ENCODE results near the gene CD3E.
A peak's percentile ranks its signal among the peaks of the same experiment; 100 is the strongest.

Gene CD3E

GRCh38 chr11:118322721-118323120, 18.2 kb downstream of the CD3E start:
- DNase-seq (ENCODE audit: low read depth, low spot score) = no peak

DNA sequence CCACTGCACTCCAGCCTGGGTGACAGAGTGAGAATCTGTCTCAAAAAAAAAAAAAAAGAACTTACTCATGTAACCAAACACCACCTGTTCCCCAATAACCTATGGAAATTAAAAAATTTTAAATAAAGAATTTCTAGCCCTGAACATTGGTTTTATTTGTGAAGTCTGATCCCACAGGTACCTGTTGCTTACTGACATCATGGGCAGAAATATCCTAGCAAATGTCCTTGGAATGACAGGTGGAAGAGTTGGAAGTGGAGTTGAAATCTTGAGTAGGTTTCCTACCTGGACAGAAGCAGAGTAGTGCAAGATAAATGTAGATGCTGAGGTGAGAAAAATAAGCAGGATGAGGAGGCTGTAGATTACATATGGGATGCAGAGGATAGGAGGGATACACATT, 20.8 kb downstream of the CD3E start:
- DNase-seq (ENCODE audit: low read depth, low spot score) = no peak

- no peak for DNase-seq (ENCODE audit: low read depth, low spot score)
Observed at GRCh38 chr11:118328745-118329144, 24.2 kb downstream of the CD3E start.

- DNase-seq (ENCODE audit: low read depth, low spot score) = no peak
Observed at GRCh38 chr11:118334745-118335144, 30.2 kb downstream of the CD3E start.

GRCh38 chr11:118338637-118339061, 34.1 kb downstream of the CD3E start:
- no peak for DNase-seq (ENCODE audit: low read depth, low spot score)

DNA sequence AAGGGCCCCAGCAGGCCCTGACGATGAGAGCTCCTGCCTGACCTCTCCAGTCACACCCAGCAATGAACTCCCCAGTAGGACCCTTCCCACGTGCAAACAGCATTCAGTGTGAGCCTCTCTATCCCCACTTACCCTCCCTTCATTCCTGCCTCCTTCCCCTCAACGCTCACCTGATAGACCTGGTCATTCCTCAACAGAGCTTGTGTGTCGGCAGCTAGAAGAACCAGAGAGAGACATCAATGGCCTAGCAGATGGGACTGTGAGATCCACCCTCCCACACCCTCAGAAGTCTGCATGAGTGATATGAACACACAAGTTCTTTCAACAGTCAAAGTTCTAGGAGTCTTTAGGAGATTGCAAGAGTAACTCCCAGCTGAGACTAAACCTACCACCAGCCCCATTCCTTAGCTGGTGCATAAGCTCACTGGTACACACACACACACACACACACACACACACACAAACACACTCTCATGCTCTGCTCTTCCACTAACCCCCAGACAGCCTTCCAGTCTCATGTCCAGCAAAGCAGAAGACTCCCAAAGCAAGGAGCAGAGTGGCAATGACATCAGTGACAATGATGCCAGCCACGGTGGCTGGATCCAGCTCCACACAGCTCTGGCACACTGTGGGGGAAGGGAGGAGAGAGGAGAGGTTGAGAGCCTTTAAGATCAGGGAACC, 34.9 kb downstream of the CD3E start:
- DNase-seq (ENCODE audit: low read depth, low spot score) = no peak

- no peak for DNase-seq (ENCODE audit: low read depth, low spot score)
Observed at GRCh38 chr11:118340449-118340848, 35.9 kb downstream of the CD3E start.

- no peak for DNase-seq (ENCODE audit: low read depth, low spot score)
Observed at GRCh38 chr11:118341261-118341660, 36.7 kb downstream of the CD3E start.

DNA sequence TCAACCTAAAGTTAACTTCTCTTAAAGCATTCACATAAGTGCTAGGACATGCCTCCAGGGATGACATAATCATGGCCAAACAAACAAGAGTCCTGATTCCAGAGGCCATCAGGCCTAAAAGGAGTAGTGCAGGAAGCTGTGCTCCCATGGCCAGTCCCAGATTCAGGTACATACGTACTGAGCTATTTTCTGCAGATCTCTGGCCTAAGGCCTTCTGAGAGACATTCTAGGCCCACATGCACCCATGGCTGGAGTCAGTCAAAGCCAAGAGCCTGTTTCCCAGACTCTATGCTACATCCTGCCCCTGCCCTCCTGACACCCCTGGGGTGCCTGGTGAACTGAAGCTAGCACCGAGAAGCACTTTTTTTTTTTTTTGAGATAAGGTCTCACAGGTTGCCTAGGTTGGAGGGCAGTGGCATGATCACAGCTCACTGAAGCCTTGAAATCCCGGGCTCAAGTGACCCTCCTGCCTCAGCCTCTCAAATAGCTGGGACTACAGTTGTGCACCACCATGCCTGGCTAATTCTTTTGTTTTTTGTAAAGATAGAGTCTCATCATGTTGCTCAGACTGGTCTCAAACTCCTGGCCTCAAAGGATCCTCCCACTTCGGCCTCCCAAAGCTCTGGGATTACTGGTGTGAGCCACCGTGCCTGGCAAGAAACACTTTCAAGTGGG, 37.4 kb downstream of the CD3E start:
- DNase-seq (ENCODE audit: low read depth, low spot score) = no peak

DNA sequence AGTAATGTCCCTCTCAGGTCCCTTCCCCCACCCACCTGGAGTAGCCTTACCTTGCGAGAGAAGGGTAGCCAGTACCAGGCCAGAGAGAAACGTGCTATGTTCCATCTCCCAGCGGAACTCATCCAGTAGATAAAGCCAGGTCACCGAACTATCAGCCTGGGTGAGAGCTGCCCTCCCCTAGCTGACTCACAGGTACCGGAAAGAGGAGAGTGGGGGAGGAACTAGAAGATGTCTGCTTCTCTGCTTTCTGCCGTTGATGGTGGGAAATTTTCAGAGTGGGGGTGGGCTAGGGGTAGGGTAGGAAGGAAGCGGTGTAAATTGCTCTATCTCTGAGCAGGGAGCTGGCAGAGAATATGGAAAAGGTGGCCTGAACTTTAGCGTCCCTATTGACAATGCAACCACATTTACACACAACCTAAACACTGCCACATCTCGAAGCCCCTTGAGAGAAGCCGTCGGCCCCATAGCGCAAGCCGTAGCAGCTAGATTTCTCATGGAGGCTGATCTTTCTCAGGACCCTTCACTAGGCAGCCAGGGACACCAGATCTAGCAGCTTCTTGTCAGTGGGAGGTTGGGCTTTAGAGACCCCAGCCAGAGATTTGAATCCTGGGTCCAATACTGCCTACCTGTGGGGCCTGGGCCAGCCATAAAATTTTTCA, 38.1 kb downstream of the CD3E start, which contains the start of gene CD3D:
Gene CD3D (minus strand): TSS at position 203 of the 659 bp plus-strand sequence. CDS start 98 bp downstream, at position 105.
- no peak for DNase-seq (ENCODE audit: low read depth, low spot score)

- DNase-seq (ENCODE audit: low read depth, low spot score) = no peak
Observed at GRCh38 chr11:118343248-118343647, 38.7 kb downstream of the CD3E start.

DNA sequence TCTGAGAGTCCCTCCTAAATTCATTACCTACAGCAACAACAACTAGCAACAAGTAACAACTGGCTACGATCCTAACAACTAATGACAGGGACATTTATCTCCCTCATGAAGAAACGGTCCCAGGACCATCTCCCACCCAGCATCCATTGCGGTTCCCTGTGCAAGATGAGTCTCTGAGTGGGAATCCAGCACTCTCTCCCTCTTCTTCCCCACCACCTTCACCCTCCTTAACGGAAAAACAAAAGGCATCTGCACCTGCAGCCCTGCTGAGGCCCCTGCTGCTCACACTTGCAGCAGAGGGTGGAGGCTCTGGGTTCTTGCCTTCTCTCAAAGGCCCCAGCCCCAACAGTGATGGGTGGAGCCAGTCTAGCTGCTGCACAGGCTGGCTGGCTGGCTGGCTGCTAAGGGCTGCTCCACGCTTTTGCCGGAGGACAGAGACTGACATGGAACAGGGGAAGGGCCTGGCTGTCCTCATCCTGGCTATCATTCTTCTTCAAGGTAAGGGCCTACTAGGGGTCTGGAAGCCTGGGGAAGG, 39.5 kb downstream of the CD3E start, which contains the start of gene CD3G:
Gene CD3G (plus strand): TSS at position 364 of the 535 bp plus-strand sequence. CDS start 80 bp downstream, at position 444.
- no peak for DNase-seq (ENCODE audit: low read depth, low spot score)

GRCh38 chr11:118349475-118349874, 44.9 kb downstream of the CD3E start:
- no peak for DNase-seq (ENCODE audit: low read depth, low spot score)

GRCh38 chr11:118353084-118353710, 48.7 kb downstream of the CD3E start:
- no peak for DNase-seq (ENCODE audit: low read depth, low spot score)

- DNase-seq (ENCODE audit: low read depth, low spot score) = no peak
Observed at GRCh38 chr11:118358071-118358470, 53.5 kb downstream of the CD3E start.

DNA sequence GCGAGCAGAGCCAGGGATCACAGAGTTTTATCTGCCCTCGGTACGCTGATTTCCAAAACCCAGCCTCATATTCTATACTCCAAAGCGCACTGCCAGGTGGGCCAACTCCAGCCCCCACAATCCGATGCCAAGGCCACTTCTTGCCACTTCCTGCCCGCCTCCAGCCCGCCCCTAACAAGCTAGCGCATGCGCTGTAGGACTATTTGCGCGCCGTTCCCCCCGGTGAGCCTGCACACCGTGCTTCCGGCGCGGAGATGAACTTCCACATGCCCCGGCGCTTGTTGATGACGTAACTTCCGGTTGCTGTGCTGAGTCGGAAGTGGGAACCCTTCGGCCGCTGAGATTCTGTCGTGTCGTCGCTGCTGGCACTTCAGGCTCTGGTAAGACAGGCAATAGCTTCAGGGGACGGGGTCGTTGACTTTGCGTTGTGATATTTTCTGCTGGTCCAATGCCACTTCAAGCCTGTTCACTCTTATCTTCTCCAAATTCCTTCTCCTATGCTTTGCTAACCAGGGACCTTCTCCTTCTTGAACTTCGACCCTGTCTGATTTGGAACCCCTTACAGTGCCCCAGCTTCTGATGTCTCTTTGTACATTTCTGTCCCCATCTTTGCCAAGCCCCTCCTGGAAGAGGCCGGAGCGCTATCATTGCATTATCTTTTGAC, 54.9 kb downstream of the CD3E start, which contains the start of gene UBE4A:
Gene UBE4A (plus strand): TSS at position 306 of the 664 bp plus-strand sequence. CDS start 5,481 bp downstream, outside the sequence.
- DNase-seq (ENCODE audit: low read depth, low spot score) = peak; percentile 92

DNA sequence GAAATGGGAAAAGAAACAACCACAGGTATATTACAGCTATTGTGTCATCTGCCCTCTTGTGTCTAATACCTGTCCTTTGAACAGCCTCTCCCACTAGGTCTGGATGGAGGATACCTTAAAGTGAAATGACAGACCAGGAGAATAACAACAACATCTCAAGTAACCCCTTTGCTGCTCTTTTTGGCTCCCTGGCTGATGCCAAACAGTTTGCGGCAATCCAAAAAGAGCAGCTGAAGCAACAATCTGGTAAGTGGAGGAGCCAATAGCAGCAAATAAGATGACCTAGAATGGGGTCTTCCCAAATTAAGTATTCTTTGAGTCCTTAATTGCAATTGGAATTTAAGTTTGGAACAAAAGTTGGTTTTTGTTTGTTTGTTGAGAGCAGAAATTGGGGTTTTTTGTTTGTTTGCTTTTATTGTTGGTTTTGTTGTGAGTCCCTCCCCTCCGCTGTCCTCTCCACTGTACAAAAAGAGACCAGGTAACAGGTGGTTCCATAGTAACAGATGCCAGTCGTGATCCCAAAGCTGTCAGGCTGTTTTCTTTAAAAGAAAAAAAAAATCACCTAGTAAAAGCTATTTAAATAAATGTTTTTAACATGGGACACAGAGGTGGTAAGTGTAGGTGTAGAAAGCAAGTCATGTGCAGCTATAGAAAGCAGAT, 60.6 kb downstream of the CD3E start:
- no peak for DNase-seq (ENCODE audit: low read depth, low spot score)

Data from iPS DF 19.7 (cell line).